ENCODE results near the gene CDC42EP2. TPM values are rescaled to one million over a fixed set of nuclear protein-coding genes. Genes with fewer than 3 reads are reported as not detected.
A peak's percentile ranks its signal among the peaks of the same experiment; 100 is the strongest.

Gene CDC42EP2
- total RNA-seq, 1 donor from 2014 or later: 0.18 TPM

DNA sequence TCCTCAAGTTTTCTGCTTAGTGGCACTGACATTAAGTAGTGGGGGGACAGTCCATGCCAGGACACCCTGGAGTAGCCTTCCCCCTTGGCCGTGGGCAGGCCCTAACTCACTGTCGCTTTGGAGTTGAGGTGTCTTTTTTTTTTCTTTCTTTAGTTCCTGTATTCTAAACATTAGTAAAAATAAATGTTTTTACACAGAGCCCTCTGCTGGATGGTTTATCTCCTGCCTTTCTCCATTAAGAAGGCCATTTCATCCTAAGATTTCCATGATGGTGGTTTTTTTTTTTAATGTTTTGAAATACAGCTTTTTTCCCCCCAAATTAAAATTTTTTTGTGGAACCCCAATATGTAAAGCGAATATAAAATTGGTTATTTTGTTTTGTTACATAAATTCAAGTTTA is 38.1 kb downstream of the CDC42EP2 start:
- Mint-ChIP-seq H3K4me1 (peaks cover 23% of the 10 kb centered on the region), H3K4me3 (no peak overlapping the region), H3K27me3 (no peaks in the 10 kb centered on the region), H3K36me3 (ENCODE audit: low read depth) (peaks cover 44% of the 10 kb centered on the region), H3K27ac (peak overlapping the region; percentile 30), H3K9me3 (no peaks in the 10 kb centered on the region)
- ATAC-seq (ENCODE audit: low read depth) (no peak), DNase-seq (no peak)
- intact Hi-C loops (cut with micrococcal nuclease): no loop called here
- CTCF ChIA-PET: interaction anchor here (0.7 to 2.9 kb wide), 3 partner anchors 23 to 505 kb away, joined by 3 to 9 read pairs (median 3); no protein-coding TSS in a partner anchor
- POLR2A ChIA-PET: interaction anchor here (1.0 to 1.8 kb wide), 5 partner anchors 14 to 26 kb away, joined by 3 to 7 read pairs (median 5); partner anchors contain the start of gene DPF2
- TF ChIP-seq, protein P1, sequence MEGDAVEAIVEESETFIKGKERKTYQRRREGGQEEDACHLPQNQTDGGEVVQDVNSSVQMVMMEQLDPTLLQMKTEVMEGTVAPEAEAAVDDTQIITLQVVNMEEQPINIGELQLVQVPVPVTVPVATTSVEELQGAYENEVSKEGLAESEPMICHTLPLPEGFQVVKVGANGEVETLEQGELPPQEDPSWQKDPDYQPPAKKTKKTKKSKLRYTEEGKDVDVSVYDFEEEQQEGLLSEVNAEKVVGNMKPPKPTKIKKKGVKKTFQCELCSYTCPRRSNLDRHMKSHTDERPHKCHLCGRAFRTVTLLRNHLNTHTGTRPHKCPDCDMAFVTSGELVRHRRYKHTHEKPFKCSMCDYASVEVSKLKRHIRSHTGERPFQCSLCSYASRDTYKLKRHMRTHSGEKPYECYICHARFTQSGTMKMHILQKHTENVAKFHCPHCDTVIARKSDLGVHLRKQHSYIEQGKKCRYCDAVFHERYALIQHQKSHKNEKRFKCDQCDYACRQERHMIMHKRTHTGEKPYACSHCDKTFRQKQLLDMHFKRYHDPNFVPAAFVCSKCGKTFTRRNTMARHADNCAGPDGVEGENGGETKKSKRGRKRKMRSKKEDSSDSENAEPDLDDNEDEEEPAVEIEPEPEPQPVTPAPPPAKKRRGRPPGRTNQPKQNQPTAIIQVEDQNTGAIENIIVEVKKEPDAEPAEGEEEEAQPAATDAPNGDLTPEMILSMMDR (IDR thresholded peaks at IDR 0.05): no peak

DNA sequence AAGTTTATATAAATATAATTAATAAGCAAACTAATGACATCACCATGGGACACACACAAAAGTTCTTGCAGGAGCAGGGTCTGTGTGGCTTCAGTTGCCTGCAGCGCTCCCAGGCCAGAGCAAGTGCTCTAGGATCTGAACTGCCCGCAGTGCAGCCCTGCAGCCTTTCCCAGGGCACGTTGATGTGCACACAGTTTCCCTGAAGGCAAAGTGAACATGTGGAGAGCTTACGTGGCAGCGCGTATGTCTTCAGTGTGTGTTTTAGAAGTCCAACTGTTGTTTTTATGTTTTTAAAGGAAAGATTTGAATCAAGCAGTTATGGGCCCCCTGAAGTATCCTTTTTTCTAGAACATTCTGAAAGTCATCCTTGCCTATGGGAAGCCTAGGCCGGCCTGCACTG is 38.7 kb downstream of the CDC42EP2 start:
- Mint-ChIP-seq H3K27ac (no peak overlapping the region), H3K4me3 (peak overlapping the region; percentile 76), H3K36me3 (ENCODE audit: low read depth) (peaks cover 38% of the 10 kb centered on the region), H3K9me3 (no peaks in the 10 kb centered on the region), H3K27me3 (no peaks in the 10 kb centered on the region), H3K4me1 (peaks cover 23% of the 10 kb centered on the region)
- ChIA-PET CTCF (interaction anchor here (0.7 to 2.9 kb wide), 3 partner anchors 23 to 506 kb away, joined by 3 to 9 read pairs (median 3); no protein-coding TSS in a partner anchor), POLR2A (interaction anchor here (0.8 to 1.8 kb wide), 4 partner anchors 15 to 155 kb away, joined by 3 to 7 read pairs (median 4); no protein-coding TSS in a partner anchor)
- no peak for ATAC-seq (ENCODE audit: low read depth)
- DNase-seq: no peak
- TF ChIP-seq, protein P1 (IDR thresholded peaks at IDR 0.05): no peak
- intact Hi-C loops (cut with micrococcal nuclease): no loop called here

DNA sequence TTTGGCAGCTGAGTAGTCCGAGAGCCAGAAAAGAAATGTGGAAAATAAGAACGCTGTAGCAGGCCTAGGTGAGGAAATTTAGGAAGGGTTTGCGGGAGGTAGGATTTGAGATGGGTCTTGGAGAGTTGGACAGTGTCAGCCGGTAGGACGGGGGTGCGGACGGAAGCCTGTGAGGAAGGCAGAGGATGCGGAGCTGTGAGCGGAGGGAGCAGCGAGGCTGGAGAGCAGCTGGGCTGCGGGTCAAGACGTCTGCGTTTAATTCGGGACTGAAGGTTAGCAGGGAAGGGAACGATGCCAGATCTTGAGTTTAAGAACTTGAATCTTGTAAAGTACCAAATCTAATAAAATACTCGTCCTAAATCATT is 39.2 kb downstream of the CDC42EP2 start:
- peaks cover 33% of the 10 kb centered on the region for H3K36me3 Mint-ChIP-seq (ENCODE audit: low read depth)
- H3K9me3 Mint-ChIP-seq: no peaks in the 10 kb centered on the region
- peak overlapping the region; percentile 63 for H3K27ac Mint-ChIP-seq
- POLR2A ChIA-PET: interaction anchor here (0.8 to 1.8 kb wide), 4 partner anchors 16 to 155 kb away, joined by 3 to 16 read pairs (median 6); partner anchors contain the start of gene DPF2
- H3K4me1 Mint-ChIP-seq: peaks cover 23% of the 10 kb centered on the region
- TF ChIP-seq, protein P1 (IDR thresholded peaks at IDR 0.05): no peak
- intact Hi-C loops (cut with micrococcal nuclease): loop anchor here (1.0 to 2.0 kb wide), 4 partner anchors 21 to 261 kb away; partner anchors contain the start of genes DPF2, PCNX3 and SLC25A45
- DNase-seq: no peak
- peak overlapping the region; percentile 76 for H3K4me3 Mint-ChIP-seq
- CTCF ChIA-PET: interaction anchor here (0.6 to 2.9 kb wide), 3 partner anchors 24 to 506 kb away, joined by 3 to 9 read pairs (median 3); no protein-coding TSS in a partner anchor
- H3K27me3 Mint-ChIP-seq: no peaks in the 10 kb centered on the region
- no peak for ATAC-seq (ENCODE audit: low read depth)

DNA sequence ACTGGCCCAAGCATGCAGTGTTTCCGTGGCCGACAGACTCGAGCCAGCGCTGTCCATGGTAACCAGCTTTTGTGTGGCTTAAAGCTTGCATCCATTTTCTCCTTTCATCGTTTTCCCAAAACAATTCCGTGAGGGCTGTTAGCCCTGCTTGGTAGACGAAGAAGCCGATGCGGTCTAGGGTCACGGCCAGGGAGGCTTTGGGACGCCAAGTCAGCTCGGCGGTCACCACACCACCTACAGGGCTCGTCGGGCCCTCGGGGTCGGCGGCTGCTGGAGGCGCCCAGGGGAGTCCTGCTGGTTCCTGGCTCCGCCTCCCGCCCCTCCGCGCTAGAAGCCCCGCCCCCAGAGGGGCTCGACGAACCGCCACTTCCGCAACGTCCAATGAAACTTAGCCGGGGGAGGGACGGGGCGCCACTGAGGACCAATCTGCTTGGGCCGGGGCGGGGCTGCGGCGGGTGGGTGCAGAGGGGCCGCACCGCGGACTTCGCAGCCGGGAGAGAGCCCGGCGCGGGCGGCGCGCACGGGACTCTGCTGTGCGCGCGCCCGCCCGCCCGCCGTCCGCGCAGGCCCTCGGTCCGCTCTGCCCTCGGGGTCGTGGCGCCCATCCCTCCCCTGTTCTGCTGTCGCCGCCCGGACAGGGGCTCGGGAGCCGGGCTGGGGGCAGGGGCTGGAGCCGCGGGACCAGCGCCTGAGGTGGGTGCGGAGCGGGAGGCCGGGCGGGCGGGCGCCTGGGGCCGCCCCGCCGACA is 39.8 kb downstream of the CDC42EP2 start, which contains the start of gene TIGD3:
TIGD3 (plus strand) TSS at position 487 of the 748 bp plus-strand sequence. CDS start 1,058 bp downstream, outside the sequence.
- Mint-ChIP-seq H3K4me3 (peak within 1 kb of the TSS; percentile 91), H3K27me3 (no peaks in the 10 kb centered on the region), H3K9me3 (no peaks in the 10 kb centered on the region), H3K36me3 (ENCODE audit: low read depth) (peaks cover 28% of the 10 kb centered on the region), H3K4me1 (peaks cover 23% of the 10 kb centered on the region), H3K27ac (peak within 1 kb of the TSS; percentile 83)
- DNase-seq (peak; percentile 96), ATAC-seq (ENCODE audit: low read depth) (peak; percentile 97)
- TF ChIP-seq, protein P1 (IDR thresholded peaks at IDR 0.05): no peak
- ChIA-PET POLR2A (interaction anchor here (0.8 to 1.8 kb wide), 4 partner anchors 16 to 154 kb away, joined by 3 to 16 read pairs (median 6); partner anchors contain the start of gene DPF2), CTCF (interaction anchor here (0.6 to 2.9 kb wide), 2 partner anchors 25 to 133 kb away, joined by 3 to 9 read pairs; no protein-coding TSS in a partner anchor)
- intact Hi-C loops (cut with micrococcal nuclease): loop anchor here (1.0 to 2.0 kb wide), 4 partner anchors 21 to 261 kb away; partner anchors contain the start of genes DPF2, PCNX3 and SLC25A45
